Lower leg skin (tissue), 4 donors: ENCODE measurements around the gene SGSH. TPM values are rescaled to one million over a fixed set of nuclear protein-coding genes. Genes with fewer than 3 reads are reported as not detected.

Experiments
- DNase-seq, 2 donors: peaks; one replicate each; pipeline ENCODE4 v3.0.0-alpha.2; 2019; ENCODE audit warnings: low spot score in 2 of 2
- H3K4me3 ChIP-seq: fragments of 200-600 bp; sonication (generic); 2 replicates; pipeline ENCODE4 v1.5.1; 2017; ENCODE audit warnings: mild to moderate bottlenecking, low read depth; ENCODE audit not compliant: poor library complexity, severe bottlenecking
- CTCF ChIP-seq, 3 donors: fragments of 450-650 bp; IDR thresholded peaks; one replicate each; pipeline ENCODE4 v1.5.1; 2016; ENCODE audit warnings: antibody characterized with exemption in 3 of 3, mild to moderate bottlenecking in 3 of 3, moderate library complexity in 2 of 3
- POLR2A ChIP-seq, 2 donors: fragments of 450-650 bp; IDR thresholded peaks; one replicate each; pipeline ENCODE4 v1.6.1; 2016 to 2017; ENCODE audit warnings: antibody characterized with exemption in 2 of 2, mild to moderate bottlenecking in 1 of 2, moderate library complexity in 1 of 2
- WGBS, 2 donors: methylation state at CpG; one replicate each; pipeline ENCODE4 v1.1.5; 2018; 5-methylcytosine and 5-hydroxymethylcytosine counted together
- intact Hi-C: fragments of 100-400 bp; cut with DNase I; formaldehyde crosslinking; loops from one replicate; pipeline ENCODE4 v1.15.0; 2023; ENCODE audit warnings: low total_unique reads
- total RNA-seq, 4 donors: library from RNA; depleted of rRNA; stranded (reverse); fragments of >200 nt; gene quantifications; one replicate each; pipeline ENCODE4 v1.1.0, GENCODE V29; 2016

SGSH gene
- total RNA-seq, 4 donors from 2014 or later, result 19.4 to 47.3 (median 37.0) TPM

- TF ChIP-seq CTCF (IDR thresholded peaks at IDR 0.05) (no peak), POLR2A (IDR thresholded peaks at IDR 0.05) (no peak)
- intact Hi-C loops, result loop anchor here (10.0 kb wide), 1 partner anchor 114 kb away; no protein-coding TSS in a partner anchor
- no peak overlapping the region for H3K4me3 ChIP-seq
- no peak for DNase-seq
- 83 to 85% methylated on average over 20 to 25 of the region's 26 CpGs for WGBS, 2 donors
Measured at GRCh38 chr17:80248894-80249710, 29.0 kb upstream of the SGSH start.

- no peak overlapping the region for H3K4me3 ChIP-seq
- WGBS, 2 donors, result 96 to 97% methylated on average over 9 to 15 of the region's 23 CpGs
- intact Hi-C loops, result loop anchor here (10.0 kb wide), 1 partner anchor 113 kb away; no protein-coding TSS in a partner anchor
- TF ChIP-seq CTCF (IDR thresholded peaks at IDR 0.05) (no peak), POLR2A (IDR thresholded peaks at IDR 0.05) (no peak)
- DNase-seq, result no peak
Measured at GRCh38 chr17:80248001-80248893, 28.1 kb upstream of the SGSH start.

GRCh38 chr17:80247561-80247960 lies 27.4 kb upstream of the SGSH start:
- TF ChIP-seq CTCF (IDR thresholded peaks at IDR 0.05) (no peak), POLR2A (IDR thresholded peaks at IDR 0.05) (no peak)
- H3K4me3 ChIP-seq, result no peak overlapping the region
- intact Hi-C loops, result loop anchor here (10.0 kb wide), 1 partner anchor 113 kb away; no protein-coding TSS in a partner anchor
- WGBS, 2 donors, result 89 to 91% methylated on average over 14 to 17 of the region's 17 CpGs
- DNase-seq, result no peak

GRCh38 chr17:80246726-80247125 lies 26.6 kb upstream of the SGSH start:
- TF ChIP-seq POLR2A (IDR thresholded peaks at IDR 0.05) (no peak), CTCF (IDR thresholded peaks at IDR 0.05) (no peak)
- no peak overlapping the region for H3K4me3 ChIP-seq
- intact Hi-C loops, result loop anchor here (10.0 kb wide), 1 partner anchor 112 kb away; no protein-coding TSS in a partner anchor
- 93 to 94% methylated on average over 8 of the region's 8 CpGs for WGBS, 2 donors
- DNase-seq, result no peak

GRCh38 chr17:80246266-80246681 lies 26.1 kb upstream of the SGSH start:
- H3K4me3 ChIP-seq, result no peak overlapping the region
- intact Hi-C loops, result loop anchor here (10.0 kb wide), 1 partner anchor 111 kb away; no protein-coding TSS in a partner anchor
- DNase-seq, result no peak
- TF ChIP-seq POLR2A (IDR thresholded peaks at IDR 0.05) (no peak), CTCF (IDR thresholded peaks at IDR 0.05) (no peak)
- WGBS, 2 donors, result 94% methylated on average over 17 to 19 of the region's 19 CpGs
